GM18951 (cell line): Measurements from ENCODE around the gene UQCC2.

Experiments used
- POLR2A ChIP-seq: IDR thresholded peaks from 4 replicates; pipeline ENCODE4 v1.6.1; 2011; ENCODE audit warnings: mild to moderate bottlenecking; ENCODE audit not compliant: insufficient read length, insufficient read depth; ENCODE audit errors: extremely low read depth
- in situ Hi-C: fragments of 300-500 bp; cut with MboI; formaldehyde crosslinking; loops from one replicate; pipeline ENCODE4 v1.12.0; 2022; ENCODE audit warnings: low sequenced_read_pairs, mixed read lengths, inconsistent platforms; ENCODE audit not compliant: unreplicated experiment

Gene UQCC2

GRCh38 chr6:33716890-33717632 is 5.6 kb upstream of the UQCC2 start:
- no peak for TF ChIP-seq POLR2A
- in situ Hi-C loops: no loop called here

GRCh38 chr6:33716379-33716778 is 4.9 kb upstream of the UQCC2 start:
- no peak for TF ChIP-seq POLR2A

GRCh38 chr6:33714385-33715040 is 3.0 kb upstream of the UQCC2 start:
- TF ChIP-seq POLR2A: no peak
- in situ Hi-C loops: no loop called here

More at GRCh38 chr6:33716379-33716778, 4.9 kb upstream of the UQCC2 start:
- in situ Hi-C loops: no loop called here

GRCh38 chr6:33713786-33714185 is 2.3 kb upstream of the UQCC2 start:
- in situ Hi-C loops: no loop called here
- no peak for TF ChIP-seq POLR2A

GRCh38 chr6:33712914-33713313 is 1.4 kb upstream of the UQCC2 start:
- no peak for TF ChIP-seq POLR2A
- in situ Hi-C loops: no loop called here

GRCh38 chr6:33710296-33711121 is 991 bp downstream of the UQCC2 start:
- in situ Hi-C loops: no loop called here

GRCh38 chr6:33709605-33710295 is 1.8 kb downstream of the UQCC2 start:
- TF ChIP-seq POLR2A: no peak
- in situ Hi-C loops: loop anchor here (10.0 kb wide), 1 partner anchor 125 kb away; the partner anchor contains the start of gene BAK1

More at GRCh38 chr6:33710296-33711121, 991 bp downstream of the UQCC2 start:
- TF ChIP-seq POLR2A: no peak

- in situ Hi-C loops: loop anchor here (10.0 kb wide), 1 partner anchor 124 kb away; the partner anchor contains the start of gene BAK1
- no peak for TF ChIP-seq POLR2A
Observed at GRCh38 chr6:33708516-33709204, 2.8 kb downstream of the UQCC2 start.

GRCh38 chr6:33707771-33708170 is 3.7 kb downstream of the UQCC2 start:
- TF ChIP-seq POLR2A: no peak
- in situ Hi-C loops: loop anchor here (10.0 kb wide), 1 partner anchor 123 kb away; the partner anchor contains the start of gene BAK1

GRCh38 chr6:33705955-33706725 is 5.4 kb downstream of the UQCC2 start:
- no peak for TF ChIP-seq POLR2A
- in situ Hi-C loops: loop anchor here (10.0 kb wide), 1 partner anchor 121 kb away; the partner anchor contains the start of gene BAK1

GRCh38 chr6:33705268-33705885 is 6.1 kb downstream of the UQCC2 start:
- TF ChIP-seq POLR2A: no peak
- in situ Hi-C loops: loop anchor here (10.0 kb wide), 1 partner anchor 121 kb away; the partner anchor contains the start of gene BAK1
